ENCODE results near the gene AFF3.

DNA sequence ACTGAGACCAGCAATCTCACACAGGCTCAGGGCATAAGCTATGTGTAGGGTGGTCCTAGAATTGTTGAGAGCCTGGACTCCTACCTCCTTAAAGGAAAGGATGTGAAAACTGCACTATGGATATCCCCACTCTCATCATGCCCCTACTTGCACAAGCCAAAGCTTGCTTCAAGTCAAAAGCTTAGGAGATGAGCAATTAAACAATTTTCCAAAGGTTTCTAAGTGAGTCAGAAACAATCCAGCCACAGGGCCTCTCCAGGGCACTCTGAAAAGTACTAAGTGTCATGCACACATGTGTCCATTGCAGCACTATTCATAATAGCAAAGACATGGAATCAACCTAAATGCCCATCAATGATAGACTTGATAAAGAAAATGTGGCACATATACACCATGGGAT, 215.4 kb downstream of the AFF3 start:
- TF ChIP-seq, protein P1, sequence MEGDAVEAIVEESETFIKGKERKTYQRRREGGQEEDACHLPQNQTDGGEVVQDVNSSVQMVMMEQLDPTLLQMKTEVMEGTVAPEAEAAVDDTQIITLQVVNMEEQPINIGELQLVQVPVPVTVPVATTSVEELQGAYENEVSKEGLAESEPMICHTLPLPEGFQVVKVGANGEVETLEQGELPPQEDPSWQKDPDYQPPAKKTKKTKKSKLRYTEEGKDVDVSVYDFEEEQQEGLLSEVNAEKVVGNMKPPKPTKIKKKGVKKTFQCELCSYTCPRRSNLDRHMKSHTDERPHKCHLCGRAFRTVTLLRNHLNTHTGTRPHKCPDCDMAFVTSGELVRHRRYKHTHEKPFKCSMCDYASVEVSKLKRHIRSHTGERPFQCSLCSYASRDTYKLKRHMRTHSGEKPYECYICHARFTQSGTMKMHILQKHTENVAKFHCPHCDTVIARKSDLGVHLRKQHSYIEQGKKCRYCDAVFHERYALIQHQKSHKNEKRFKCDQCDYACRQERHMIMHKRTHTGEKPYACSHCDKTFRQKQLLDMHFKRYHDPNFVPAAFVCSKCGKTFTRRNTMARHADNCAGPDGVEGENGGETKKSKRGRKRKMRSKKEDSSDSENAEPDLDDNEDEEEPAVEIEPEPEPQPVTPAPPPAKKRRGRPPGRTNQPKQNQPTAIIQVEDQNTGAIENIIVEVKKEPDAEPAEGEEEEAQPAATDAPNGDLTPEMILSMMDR (IDR thresholded peaks at IDR 0.05), result no peak
- no peak for TF ChIP-seq POLR2AphosphoS5 (IDR thresholded peaks at IDR 0.05)
